ENCODE measurements around the gene NOS3. TPM values are rescaled to one million over a fixed set of nuclear protein-coding genes. Genes with fewer than 3 reads are reported as not detected.
A peak's percentile ranks its signal among the peaks of the same experiment; 100 is the strongest.

Gene NOS3
- total and polyA plus RNA-seq, 2 experiments from 2014 or later = 0.32 to 0.83 TPM

GRCh38 chr7:151056283-151056665 lies 65.5 kb downstream of the NOS3 start:
- H3K4me2 ChIP-seq (ENCODE audit: unreplicated experiment) = no peak overlapping the region
- H3K4me1 ChIP-seq (ENCODE audit: insufficient read depth) = peaks cover 22% of the 10 kb centered on the region
- H3K4me3 ChIP-seq = no peak overlapping the region
- no peaks in the 10 kb centered on the region for H3K9me3 ChIP-seq (ENCODE audit: low read depth)
- no peak overlapping the region for H3K9ac ChIP-seq
- in situ Hi-C loops (cut with MboI) = loop anchor here (10.0 kb wide), 1 partner anchor 61 kb away; the partner anchor contains the start of gene NOS3
- H2AFZ ChIP-seq = no peak overlapping the region
- peaks cover 10% of the 10 kb centered on the region for H3F3A ChIP-seq (ENCODE audit: insufficient read depth)
- DNase-seq = no peak
- H3K27ac ChIP-seq = no peak overlapping the region
- H4K20me1 ChIP-seq (ENCODE audit: insufficient read depth) = no peaks in the 10 kb centered on the region
- H3K36me3 ChIP-seq (ENCODE audit: low read depth) = no peaks in the 10 kb centered on the region
- 71 to 74% methylated on average over 6 of the region's 6 CpGs for WGBS, 2 experiments (ENCODE audit: low coverage in 1 of 2, low lambda C conversion rate in 2 of 2, missing lambda C conversion rate in 2 of 2)
- no peaks in the 10 kb centered on the region for H3K27me3 ChIP-seq (replicated peaks; ENCODE audit: insufficient read depth)
- peaks cover 19% of the 10 kb centered on the region for H3K79me2 ChIP-seq (ENCODE audit: insufficient read depth)
- H3K9me2 ChIP-seq (ENCODE audit: insufficient read depth) = no peaks in the 10 kb centered on the region
- TF ChIP-seq EZH2phosphoT487 (IDR thresholded peaks at IDR 0.05; ENCODE audit: insufficient read depth, low read depth) = no peak
- no peak for TF ChIP-seq EZH2 (IDR thresholded peaks at IDR 0.05; ENCODE audit: insufficient read depth, poor library complexity, severe bottlenecking)

DNA sequence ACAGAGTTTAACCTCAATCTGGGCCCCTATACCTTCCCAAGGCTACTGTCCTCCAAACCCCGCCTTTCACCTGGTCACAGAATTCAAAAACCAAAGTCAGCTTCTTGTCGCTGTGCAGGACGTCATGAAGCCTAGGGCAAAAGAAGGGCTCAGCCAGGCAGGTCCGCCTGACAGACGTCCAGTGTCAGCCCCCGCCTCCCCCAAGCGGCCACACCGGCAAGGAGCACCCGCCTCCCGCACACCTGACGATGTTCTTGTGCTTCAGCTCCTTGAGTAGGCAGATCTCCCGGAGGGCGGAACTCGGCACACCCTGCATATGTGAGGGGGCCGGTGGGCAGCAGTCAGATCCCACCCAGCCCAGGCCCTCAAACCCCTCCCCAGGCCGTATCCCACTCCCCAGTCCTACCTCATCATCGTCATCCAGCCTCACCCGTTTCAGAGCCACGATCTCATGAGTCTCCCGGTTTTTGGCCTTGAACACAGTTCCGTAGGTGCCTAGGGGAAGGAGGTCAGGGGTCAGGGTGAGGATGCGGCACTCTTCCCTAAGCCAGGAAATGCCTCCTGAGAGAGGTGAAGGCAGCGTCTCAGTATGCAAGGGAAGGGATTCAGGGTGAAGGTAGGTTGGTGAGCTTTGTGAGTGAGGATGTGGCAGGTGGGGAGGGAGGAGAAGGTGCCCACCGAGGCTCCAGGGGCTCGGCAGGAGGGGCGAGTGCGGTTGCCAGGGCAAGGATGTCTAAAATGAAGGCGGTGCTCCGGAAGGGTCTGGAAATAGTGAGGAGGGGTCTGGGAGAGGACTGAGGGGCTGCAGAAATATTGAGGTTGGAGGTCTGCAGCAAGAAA lies 66.1 kb downstream of the NOS3 start:
- Histone ChIP-seq H3K79me2 (ENCODE audit: insufficient read depth) (peaks cover 25% of the 10 kb centered on the region), H3K4me2 (ENCODE audit: unreplicated experiment) (peak overlapping the region; percentile 83), H3K9ac (peak overlapping the region; percentile 62), H3K27me3 (replicated peaks; ENCODE audit: insufficient read depth) (no peaks in the 10 kb centered on the region), H3K9me2 (ENCODE audit: insufficient read depth) (no peaks in the 10 kb centered on the region), H3K9me3 (ENCODE audit: low read depth) (no peaks in the 10 kb centered on the region), H3K36me3 (ENCODE audit: low read depth) (no peaks in the 10 kb centered on the region), H2AFZ (peak overlapping the region; percentile 82), H3K4me3 (peak overlapping the region; percentile 93), H3K27ac (no peak overlapping the region), H3F3A (ENCODE audit: insufficient read depth) (peaks cover 10% of the 10 kb centered on the region), H4K20me1 (ENCODE audit: insufficient read depth) (no peaks in the 10 kb centered on the region), H3K4me1 (ENCODE audit: insufficient read depth) (peaks cover 28% of the 10 kb centered on the region)
- in situ Hi-C loops (cut with MboI) = loop anchor here (10.0 kb wide), 1 partner anchor 62 kb away; the partner anchor contains the start of gene NOS3
- 37 to 39% methylated on average over 25 to 29 of the region's 29 CpGs for WGBS, 2 experiments (ENCODE audit: low coverage in 1 of 2, low lambda C conversion rate in 2 of 2, missing lambda C conversion rate in 2 of 2)
- no peak for DNase-seq
- no peak for TF ChIP-seq EZH2 (IDR thresholded peaks at IDR 0.05; ENCODE audit: insufficient read depth, poor library complexity, severe bottlenecking)
- no peak for TF ChIP-seq EZH2phosphoT487 (IDR thresholded peaks at IDR 0.05; ENCODE audit: insufficient read depth, low read depth)

- peak within 1 kb of the TSS; percentile 83 for H3K4me2 ChIP-seq (ENCODE audit: unreplicated experiment)
- TF ChIP-seq EZH2phosphoT487 (IDR thresholded peaks at IDR 0.05; ENCODE audit: insufficient read depth, low read depth) (no peak), EZH2 (IDR thresholded peaks at IDR 0.05; ENCODE audit: insufficient read depth, poor library complexity, severe bottlenecking) (no peak)
- 0 to 2% methylated on average over 28 to 30 of the region's 30 CpGs for WGBS, 2 experiments (ENCODE audit: low coverage in 1 of 2, low lambda C conversion rate in 2 of 2, missing lambda C conversion rate in 2 of 2)
- DNase-seq = no peak
- no peaks in the 10 kb centered on the region for H3K9me2 ChIP-seq (ENCODE audit: insufficient read depth)
- H3K27me3 ChIP-seq (replicated peaks; ENCODE audit: insufficient read depth) = no peaks in the 10 kb centered on the region
- H2AFZ ChIP-seq = peak within 1 kb of the TSS; percentile 82
- no peaks in the 10 kb centered on the region for H4K20me1 ChIP-seq (ENCODE audit: insufficient read depth)
- H3K4me3 ChIP-seq = peak within 1 kb of the TSS; percentile 93
- H3K4me1 ChIP-seq (ENCODE audit: insufficient read depth) = peaks cover 34% of the 10 kb centered on the region
- peaks cover 29% of the 10 kb centered on the region for H3K79me2 ChIP-seq (ENCODE audit: insufficient read depth)
- H3K9ac ChIP-seq = peak within 1 kb of the TSS; percentile 90
- peaks cover 10% of the 10 kb centered on the region for H3F3A ChIP-seq (ENCODE audit: insufficient read depth)
- in situ Hi-C loops (cut with MboI) = loop anchor here (10.0 kb wide), 1 partner anchor 63 kb away; the partner anchor contains the start of gene NOS3
- H3K36me3 ChIP-seq (ENCODE audit: low read depth) = no peaks in the 10 kb centered on the region
- H3K9me3 ChIP-seq (ENCODE audit: low read depth) = no peaks in the 10 kb centered on the region
- peak within 1 kb of the TSS; percentile 94 for H3K27ac ChIP-seq
These were observed 66.7 kb downstream of the NOS3 start, which contains the start of gene CDK5 for GRCh38 chr7:151057506-151057988. TSS of gene CDK5 (minus strand) at chr7:151057897. CDS start at chr7:151057848, 49 bp downstream.

GRCh38 chr7:151057989-151058780 lies 67.4 kb downstream of the NOS3 start:
- Histone ChIP-seq H3K36me3 (ENCODE audit: low read depth) (no peaks in the 10 kb centered on the region), H3K27ac (peak overlapping the region; percentile 94), H3K4me3 (peak overlapping the region; percentile 93), H2AFZ (peak overlapping the region; percentile 82), H3K9ac (peak overlapping the region; percentile 90), H3K4me2 (ENCODE audit: unreplicated experiment) (peak overlapping the region; percentile 82), H3K9me2 (ENCODE audit: insufficient read depth) (no peaks in the 10 kb centered on the region), H3K4me1 (ENCODE audit: insufficient read depth) (peaks cover 36% of the 10 kb centered on the region), H3K27me3 (replicated peaks; ENCODE audit: insufficient read depth) (no peaks in the 10 kb centered on the region), H3K79me2 (ENCODE audit: insufficient read depth) (peaks cover 29% of the 10 kb centered on the region), H4K20me1 (ENCODE audit: insufficient read depth) (no peaks in the 10 kb centered on the region), H3F3A (ENCODE audit: insufficient read depth) (peaks cover 10% of the 10 kb centered on the region), H3K9me3 (ENCODE audit: low read depth) (no peaks in the 10 kb centered on the region)
- TF ChIP-seq EZH2 (IDR thresholded peaks at IDR 0.05; ENCODE audit: insufficient read depth, poor library complexity, severe bottlenecking) = no peak
- no peak for TF ChIP-seq EZH2phosphoT487 (IDR thresholded peaks at IDR 0.05; ENCODE audit: insufficient read depth, low read depth)
- 0 to 1% methylated on average over 42 to 44 of the region's 46 CpGs for WGBS, 2 experiments (ENCODE audit: low coverage in 1 of 2, low lambda C conversion rate in 2 of 2, missing lambda C conversion rate in 2 of 2)
- peak; percentile 100 for DNase-seq
- in situ Hi-C loops (cut with MboI) = loop anchor here (10.0 kb wide), 1 partner anchor 63 kb away; the partner anchor contains the start of gene NOS3

Measured in GM23248 (cell line).